Endothelial cell of umbilical vein (primary cell): ENCODE data around the gene BIN2. TPM values are rescaled to one million over a fixed set of nuclear protein-coding genes. Genes with fewer than 3 reads are reported as not detected.

Experiments used
- BruUV-seq: library from RNA; stranded (reverse); fragments of 400-500 nt; replicated peaks from 2 replicates; lab custom pipeline; 2021; lab: Mats Ljungman, UMichigan
- CTCF ChIA-PET: fragments of 300-600, 350-600 bp; sonication (Branson Sonifier 250); formaldehyde crosslinking; loops from one replicate; lab custom pipeline; 2021; ENCODE audit warnings: antibody characterized with exemption, inconsistent platforms; lab: Charles Lee
- POLR2A ChIA-PET: fragments of 300-600, 350-600 bp; sonication (Branson Sonifier 250); formaldehyde crosslinking; loops from one replicate; lab custom pipeline; 2021; ENCODE audit warnings: antibody characterized with exemption, inconsistent platforms; lab: Charles Lee
- DNase-seq: peaks from one replicate; pipeline ENCODE4 v3.0.0-alpha.2; 2011; ENCODE audit warnings: low read depth, low spot score
- FAIRE-seq: peaks from 2 replicates; lab custom pipeline; 2011; peaks lifted over from hg19 to GRCh38; lab: Jason Lieb, UNC
- H2AFZ ChIP-seq: 2 replicates; pipeline ENCODE4 v1.6.0; 2012; ENCODE audit warnings: low read depth, low read length, control low read depth, inconsistent platforms
- H3K27ac ChIP-seq: 2 replicates; pipeline ENCODE4 v1.5.1; 2011; ENCODE audit warnings: low read depth, mild to moderate bottlenecking, control low read depth, low read length, moderate library complexity; ENCODE audit not compliant: insufficient read depth
- H3K27me3 ChIP-seq, 2 experiments: 2 replicates each; pipeline versions ENCODE4 v1.6.0 to v1.6.1; 2011; ENCODE audit warnings: low read length in 2 of 2, mixed read lengths in 1 of 2; ENCODE audit not compliant: control insufficient read depth in 2 of 2, insufficient read depth in 2 of 2
- H3K36me3 ChIP-seq, 2 experiments: 2 replicates in 1 of 2; 3 replicates in 1 of 2; pipeline ENCODE4 v1.5.1; 2011; ENCODE audit warnings: low read length in 2 of 2, mild to moderate bottlenecking in 1 of 2, moderate library complexity in 1 of 2; ENCODE audit not compliant: control insufficient read depth in 2 of 2, insufficient read depth in 2 of 2; ENCODE audit errors: extremely low read depth in 1 of 2
- H3K4me1 ChIP-seq: 3 replicates; pipeline ENCODE4 v1.5.1; 2011; ENCODE audit warnings: mild to moderate bottlenecking, low read length; ENCODE audit not compliant: control insufficient read depth, insufficient read depth; ENCODE audit errors: extremely low read depth
- H3K4me2 ChIP-seq: 2 replicates; pipeline ENCODE4 v1.6.1; 2011; ENCODE audit warnings: low read length, control low read depth, mixed read lengths; ENCODE audit not compliant: insufficient read depth
- H3K4me3 ChIP-seq, 3 experiments: fragments of 200-600 bp in 1 of 3; sonication (generic), shearing (Covaris generic) in 1 of 3; replicated peaks in 1 of 3; 2 replicates each; pipeline ENCODE4 v1.5.1; 2011 to 2016; ENCODE audit warnings: control low read depth in 3 of 3, low read length in 3 of 3, mild to moderate bottlenecking in 2 of 3, inconsistent platforms in 1 of 3, low read depth in 1 of 3, moderate library complexity in 1 of 3; ENCODE audit not compliant: insufficient read depth in 1 of 3
- H3K79me2 ChIP-seq: 2 replicates; pipeline ENCODE4 v1.6.0; 2012; ENCODE audit warnings: low read length, inconsistent platforms; ENCODE audit not compliant: control insufficient read depth, insufficient read depth
- H3K9ac ChIP-seq: replicated peaks from 2 replicates; pipeline ENCODE3; 2011; ENCODE audit warnings: low read length, control low read depth; ENCODE audit not compliant: insufficient read depth; ENCODE audit errors: extremely low read depth
- H3K9me1 ChIP-seq: replicated peaks from 3 replicates; pipeline ENCODE4 v1.6.0; 2011; ENCODE audit warnings: mild to moderate bottlenecking, low read length; ENCODE audit not compliant: control insufficient read depth, insufficient read depth; ENCODE audit errors: extremely low read depth
- H3K9me3 ChIP-seq: replicated peaks from 2 replicates; pipeline ENCODE4 v1.5.1; 2012; ENCODE audit warnings: low read length, inconsistent platforms; ENCODE audit not compliant: control insufficient read depth, insufficient read depth
- H4K20me1 ChIP-seq: replicated peaks from 2 replicates; pipeline ENCODE3; 2011; ENCODE audit warnings: mild to moderate bottlenecking, low read length; ENCODE audit not compliant: control insufficient read depth, insufficient read depth; ENCODE audit errors: extremely low read depth
- CTCF ChIP-seq, 2 donors: IDR thresholded peaks; 1 replicate in 1 of 2; 2 replicates in 1 of 2; pipeline ENCODE4 v1.5.1; 2011; ENCODE audit warnings: low read length in 2 of 2, mild to moderate bottlenecking in 2 of 2, moderate library complexity in 2 of 2, control low read depth in 1 of 2, inconsistent platforms in 1 of 2, low read depth in 1 of 2; ENCODE audit not compliant: insufficient read depth in 1 of 2; ENCODE audit errors: extremely low read depth in 1 of 2
- EZH2 ChIP-seq: IDR thresholded peaks from 2 replicates; pipeline ENCODE4 v1.6.1; 2012; ENCODE audit warnings: borderline replicate concordance, low read depth, mild to moderate bottlenecking, moderate library complexity, low read length, inconsistent platforms; ENCODE audit not compliant: severe bottlenecking
- FOS ChIP-seq: IDR thresholded peaks from 2 replicates; pipeline ENCODE4 v1.6.1; 2011; ENCODE audit warnings: mild to moderate bottlenecking, low read length, moderate library complexity, borderline replicate concordance; ENCODE audit not compliant: insufficient read depth
- GATA2 ChIP-seq: IDR thresholded peaks from 2 replicates; pipeline ENCODE4 v1.7.0; 2011; ENCODE audit warnings: low read depth, mild to moderate bottlenecking, moderate library complexity, mixed read lengths, low read length; ENCODE audit not compliant: insufficient read length, insufficient read depth
- JUN ChIP-seq: IDR thresholded peaks from 2 replicates; pipeline ENCODE4 v1.6.1; 2011; ENCODE audit warnings: borderline replicate concordance, low read depth; ENCODE audit not compliant: insufficient read length, insufficient read depth
- MAX ChIP-seq: IDR thresholded peaks from 2 replicates; pipeline ENCODE4 v1.6.1; 2011; ENCODE audit not compliant: insufficient read depth, insufficient read length
- MYC ChIP-seq: IDR thresholded peaks from one replicate; pipeline ENCODE4 v1.6.1; 2011; ENCODE audit warnings: mild to moderate bottlenecking, low read depth, low read length
- POLR2A ChIP-seq: IDR thresholded peaks from 2 replicates; pipeline ENCODE4 v1.6.1; 2012; ENCODE audit warnings: low read depth, mild to moderate bottlenecking, control low read depth, low read length
- POLR2AphosphoS5 ChIP-seq: IDR thresholded peaks from 2 replicates; pipeline ENCODE4 v1.6.1; 2012; ENCODE audit warnings: low read depth, mild to moderate bottlenecking, control low read depth, low read length, moderate library complexity; ENCODE audit not compliant: insufficient read depth
- dilution Hi-C: fragments of 300-500 bp; cut with MboI; formaldehyde crosslinking; loops from one replicate; pipeline ENCODE4 v1.15.0; 2019; ENCODE audit warnings: low sequenced_read_pairs; ENCODE audit not compliant: extremely low pct_ligation_motif_present
- intact Hi-C: fragments of 100-400 bp; cut with micrococcal nuclease; formaldehyde crosslinking; loops from one replicate; pipeline ENCODE4 v1.10.0; 2022
- polyA plus RNA-seq, 4 experiments: library from polyadenylated mRNA; depleted of rRNA in 3 of 4; stranded (reverse) in 3 of 4; unstranded in 1 of 4; fragments of >200 nt; gene quantifications; 2 replicates each; pipeline versions ENCODE4 v1.2.1 to v1.2.3, GENCODE V29; 2011 to 2012; ENCODE audit warnings: missing spikeins in 1 of 4
- total RNA-seq: library from RNA; stranded (reverse); gene quantifications from 2 replicates; pipeline ENCODE4 v1.2.3, GENCODE V29; 2021

The BIN2 gene
- total and polyA plus RNA-seq, 2 donors (not counting 3 experiments of a cell fraction or from before 2014, with no cell fraction given) = not detected

GRCh38 chr12:51285843-51286242, 38.1 kb downstream of the BIN2 start:
- H3K9ac ChIP-seq = no peak overlapping the region
- no peak overlapping the region for H3K27ac ChIP-seq
- FAIRE-seq (no peak), DNase-seq (no peak)
- POLR2A ChIA-PET = no interaction called here
- no peaks in the 10 kb centered on the region for H3K9me1 ChIP-seq
- TF ChIP-seq EZH2 (no peak), CTCF (IDR thresholded peaks at IDR 0.05; ENCODE audit: extremely low read depth in 1 of 2, insufficient read depth in 1 of 2, low read depth in 1 of 2, low read length in 2 of 2) (no peak), FOS (no peak), MAX (no peak), GATA2 (no peak), POLR2A (no peak), JUN (no peak), POLR2AphosphoS5 (no peak), MYC (no peak)
- intact Hi-C loops = no loop called here
- CTCF ChIA-PET = interaction anchor here (0.7 kb wide), 1 partner anchor 21 kb away, joined by 3 read pairs; no protein-coding TSS in a partner anchor
- BruUV-seq = no TSS peak
- H3K4me2 ChIP-seq = no peak overlapping the region
- H3K27me3 ChIP-seq = peaks cover 3 to 6% of the 10 kb centered on the region in 2 experiments
- dilution Hi-C loops = no loop called here
- H3K9me3 ChIP-seq = no peaks in the 10 kb centered on the region
- no peak overlapping the region for H2AFZ ChIP-seq
- H3K79me2 ChIP-seq = no peaks in the 10 kb centered on the region
- no peaks in the 10 kb centered on the region for H3K4me1 ChIP-seq
- H3K36me3 ChIP-seq = no peaks in the 10 kb centered on the region
- H4K20me1 ChIP-seq = no peaks in the 10 kb centered on the region
- no peak overlapping the region for H3K4me3 ChIP-seq
